ENCODE results near the gene ASB3.

ASB3 gene

DNA sequence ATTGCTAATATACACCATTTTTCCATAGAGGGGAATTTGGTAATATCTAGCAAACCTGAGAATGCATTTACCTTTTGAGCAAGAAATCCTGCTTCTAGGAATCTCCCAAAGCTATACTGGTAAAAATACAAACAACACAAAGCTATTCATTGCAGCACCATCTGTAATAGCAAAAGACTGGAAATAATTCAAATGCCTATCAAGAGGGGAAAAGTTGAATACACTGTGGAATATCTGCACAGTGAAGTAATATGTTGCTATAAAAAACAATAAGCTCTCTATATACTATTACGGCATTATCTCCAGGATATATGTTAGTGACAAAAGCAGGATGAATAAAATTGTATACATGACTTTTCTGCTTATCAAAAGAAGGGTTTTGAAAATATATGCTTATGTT, 131.5 kb downstream of the ASB3 start:
- H3K27me3 ChIP-seq (ENCODE audit: control insufficient read depth, insufficient read depth, low read length) = no peaks in the 10 kb centered on the region
- H3K4me3 ChIP-seq (ENCODE audit: low read depth, low read length) = no peak overlapping the region
- H3K4me1 ChIP-seq = no peaks in the 10 kb centered on the region
- TF ChIP-seq, protein P1, sequence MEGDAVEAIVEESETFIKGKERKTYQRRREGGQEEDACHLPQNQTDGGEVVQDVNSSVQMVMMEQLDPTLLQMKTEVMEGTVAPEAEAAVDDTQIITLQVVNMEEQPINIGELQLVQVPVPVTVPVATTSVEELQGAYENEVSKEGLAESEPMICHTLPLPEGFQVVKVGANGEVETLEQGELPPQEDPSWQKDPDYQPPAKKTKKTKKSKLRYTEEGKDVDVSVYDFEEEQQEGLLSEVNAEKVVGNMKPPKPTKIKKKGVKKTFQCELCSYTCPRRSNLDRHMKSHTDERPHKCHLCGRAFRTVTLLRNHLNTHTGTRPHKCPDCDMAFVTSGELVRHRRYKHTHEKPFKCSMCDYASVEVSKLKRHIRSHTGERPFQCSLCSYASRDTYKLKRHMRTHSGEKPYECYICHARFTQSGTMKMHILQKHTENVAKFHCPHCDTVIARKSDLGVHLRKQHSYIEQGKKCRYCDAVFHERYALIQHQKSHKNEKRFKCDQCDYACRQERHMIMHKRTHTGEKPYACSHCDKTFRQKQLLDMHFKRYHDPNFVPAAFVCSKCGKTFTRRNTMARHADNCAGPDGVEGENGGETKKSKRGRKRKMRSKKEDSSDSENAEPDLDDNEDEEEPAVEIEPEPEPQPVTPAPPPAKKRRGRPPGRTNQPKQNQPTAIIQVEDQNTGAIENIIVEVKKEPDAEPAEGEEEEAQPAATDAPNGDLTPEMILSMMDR (IDR thresholded peaks at IDR 0.05) = no peak
- H3K4me2 ChIP-seq (ENCODE audit: low read length) = no peak overlapping the region
- H3K9me3 ChIP-seq (ENCODE audit: control insufficient read depth, low read length) = no peaks in the 10 kb centered on the region
- H2AFZ ChIP-seq = no peak overlapping the region
- no peak overlapping the region for H3K27ac ChIP-seq
- H3K9ac ChIP-seq = no peak overlapping the region
- H3K36me3 ChIP-seq (ENCODE audit: control insufficient read depth, insufficient read depth, low read length) = no peaks in the 10 kb centered on the region
- no peaks in the 10 kb centered on the region for H3K79me2 ChIP-seq

DNA sequence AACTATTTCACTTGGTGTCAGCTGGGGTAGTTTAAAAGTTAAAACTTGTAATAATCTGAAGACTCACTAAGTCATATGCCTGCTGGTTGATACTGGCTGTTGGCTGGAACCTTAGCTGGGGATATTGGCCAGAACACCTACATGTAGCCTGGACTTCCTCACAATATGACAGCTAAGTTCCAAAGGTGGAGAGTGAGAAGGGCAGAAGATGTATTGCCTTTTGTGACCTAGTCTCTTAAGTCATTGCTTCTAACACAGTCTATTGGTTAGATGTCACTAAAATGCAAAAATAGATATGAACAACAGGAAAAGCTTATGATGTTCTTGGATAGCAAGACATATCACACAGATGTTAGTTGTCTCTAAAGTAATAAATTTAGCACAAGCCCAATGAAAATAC, 132.4 kb downstream of the ASB3 start:
- Histone ChIP-seq H3K27me3 (ENCODE audit: control insufficient read depth, insufficient read depth, low read length) (no peaks in the 10 kb centered on the region), H2AFZ (no peak overlapping the region), H3K9me3 (ENCODE audit: control insufficient read depth, low read length) (no peaks in the 10 kb centered on the region), H3K9ac (no peak overlapping the region), H3K79me2 (no peaks in the 10 kb centered on the region), H3K4me2 (ENCODE audit: low read length) (no peak overlapping the region), H3K4me3 (ENCODE audit: low read depth, low read length) (no peak overlapping the region), H3K36me3 (ENCODE audit: control insufficient read depth, insufficient read depth, low read length) (no peaks in the 10 kb centered on the region), H3K4me1 (no peaks in the 10 kb centered on the region), H3K27ac (no peak overlapping the region)
- TF ChIP-seq, protein P1 (IDR thresholded peaks at IDR 0.05) = no peak

DNA sequence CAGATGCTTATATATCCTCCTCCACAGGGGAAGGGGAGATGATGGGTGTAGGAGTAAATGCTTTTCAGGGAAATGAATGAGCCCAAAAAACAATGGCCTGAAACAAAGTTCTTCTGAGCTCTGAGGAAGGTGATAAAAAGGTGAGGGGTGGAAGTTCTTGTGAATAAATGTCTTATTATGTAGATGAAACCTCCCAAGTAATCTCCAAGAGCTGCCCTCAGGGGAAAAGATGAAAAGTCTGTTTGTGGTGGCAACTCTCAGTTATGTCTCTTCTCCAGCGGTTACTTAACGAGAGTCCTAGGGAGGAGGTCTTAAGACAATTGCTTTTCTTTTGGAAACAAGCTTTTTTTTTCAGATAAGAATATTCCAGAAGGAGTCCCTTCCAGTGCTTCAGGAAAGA, 134.6 kb downstream of the ASB3 start:
- Histone ChIP-seq H3K4me3 (ENCODE audit: low read depth, low read length) (no peak overlapping the region), H3K79me2 (no peaks in the 10 kb centered on the region), H3K36me3 (ENCODE audit: control insufficient read depth, insufficient read depth, low read length) (no peaks in the 10 kb centered on the region), H3K4me1 (no peaks in the 10 kb centered on the region), H3K9me3 (ENCODE audit: control insufficient read depth, low read length) (no peaks in the 10 kb centered on the region), H3K27ac (no peak overlapping the region), H3K9ac (no peak overlapping the region), H3K4me2 (ENCODE audit: low read length) (no peak overlapping the region), H3K27me3 (ENCODE audit: control insufficient read depth, insufficient read depth, low read length) (no peaks in the 10 kb centered on the region), H2AFZ (no peak overlapping the region)
- TF ChIP-seq, protein P1 (IDR thresholded peaks at IDR 0.05) = no peak

DNA sequence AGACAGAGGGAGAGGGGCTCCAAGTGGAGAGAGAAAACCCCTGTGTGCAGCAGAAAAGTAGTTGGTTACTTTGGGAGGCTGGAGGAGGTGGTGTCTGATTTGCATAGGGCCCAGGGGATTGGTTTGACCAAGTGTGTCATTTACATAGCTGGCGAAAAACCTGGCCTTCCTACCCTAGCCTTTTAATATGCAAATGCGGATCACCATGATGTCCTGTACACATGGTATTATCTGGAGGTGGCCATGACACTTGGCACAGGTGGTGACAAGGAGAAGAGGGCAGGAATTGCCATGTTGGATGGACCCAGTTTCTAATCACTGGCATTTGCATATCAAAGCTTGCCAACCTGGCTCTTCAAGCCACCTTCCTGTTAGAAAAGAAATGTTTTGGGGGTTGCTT, 140.0 kb downstream of the ASB3 start:
- H3K9ac ChIP-seq = no peak overlapping the region
- no peaks in the 10 kb centered on the region for H3K9me3 ChIP-seq (ENCODE audit: control insufficient read depth, low read length)
- H2AFZ ChIP-seq = no peak overlapping the region
- H3K27me3 ChIP-seq (ENCODE audit: control insufficient read depth, insufficient read depth, low read length) = no peaks in the 10 kb centered on the region
- no peak overlapping the region for H3K27ac ChIP-seq
- H3K4me1 ChIP-seq = no peaks in the 10 kb centered on the region
- TF ChIP-seq, protein P1 (IDR thresholded peaks at IDR 0.05) = no peak
- H3K79me2 ChIP-seq = no peaks in the 10 kb centered on the region
- no peak overlapping the region for H3K4me2 ChIP-seq (ENCODE audit: low read length)
- H3K4me3 ChIP-seq (ENCODE audit: low read depth, low read length) = no peak overlapping the region
- H3K36me3 ChIP-seq (ENCODE audit: control insufficient read depth, insufficient read depth, low read length) = no peaks in the 10 kb centered on the region

DNA sequence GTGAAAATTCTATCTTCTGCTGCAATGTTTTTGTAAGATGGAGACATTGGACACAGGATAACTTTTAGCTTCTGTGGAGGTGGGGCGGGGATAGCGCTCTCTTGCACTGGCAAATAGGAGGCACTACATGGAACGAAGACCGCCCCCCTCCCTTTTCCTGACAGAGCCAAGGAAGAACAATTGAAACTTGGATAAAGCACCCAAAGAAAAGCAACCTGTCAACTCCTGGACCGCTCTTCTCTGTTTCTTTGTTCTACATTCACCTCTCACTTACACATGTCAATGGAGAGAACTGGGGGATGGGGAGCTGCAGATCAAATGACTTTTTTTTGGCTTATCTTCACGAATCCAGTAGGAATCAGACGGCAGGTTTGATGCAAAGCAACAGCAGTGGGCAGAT, 145.5 kb downstream of the ASB3 start:
- no peak overlapping the region for H3K4me2 ChIP-seq (ENCODE audit: low read length)
- H2AFZ ChIP-seq = no peak overlapping the region
- no peak overlapping the region for H3K9ac ChIP-seq
- no peaks in the 10 kb centered on the region for H3K9me3 ChIP-seq (ENCODE audit: control insufficient read depth, low read length)
- no peaks in the 10 kb centered on the region for H3K4me1 ChIP-seq
- no peaks in the 10 kb centered on the region for H3K27me3 ChIP-seq (ENCODE audit: control insufficient read depth, insufficient read depth, low read length)
- TF ChIP-seq, protein P1 (IDR thresholded peaks at IDR 0.05) = no peak
- no peak overlapping the region for H3K27ac ChIP-seq
- no peak overlapping the region for H3K4me3 ChIP-seq (ENCODE audit: low read depth, low read length)
- no peaks in the 10 kb centered on the region for H3K79me2 ChIP-seq
- no peaks in the 10 kb centered on the region for H3K36me3 ChIP-seq (ENCODE audit: control insufficient read depth, insufficient read depth, low read length)

Data from parathyroid adenoma (tissue), 2 donors.